Mesendoderm (in vitro differentiated cells): ENCODE results near the gene LNPEP.

Experiments
- DNase-seq: peaks from one replicate; pipeline ENCODE4 v3.0.0; 2013
- H2AK5ac ChIP-seq: 2 replicates; pipeline ENCODE4 v1.6.1; 2013; ENCODE audit warnings: low read length, inconsistent platforms
- H2BK120ac ChIP-seq: 2 replicates; pipeline ENCODE4 v1.6.1; 2013; ENCODE audit warnings: low read depth, mild to moderate bottlenecking, low read length, moderate library complexity, mixed read lengths
- H2BK15ac ChIP-seq: replicated peaks from 2 replicates; pipeline ENCODE4 v1.6.1; 2013; ENCODE audit warnings: low read depth, mild to moderate bottlenecking, moderate library complexity
- H2BK5ac ChIP-seq: 2 replicates; pipeline ENCODE4 v1.6.1; 2013; ENCODE audit warnings: low read length, inconsistent platforms
- H3K18ac ChIP-seq: 2 replicates; pipeline ENCODE4 v1.6.1; 2013; ENCODE audit warnings: mild to moderate bottlenecking, low read length, mixed read lengths
- H3K23ac ChIP-seq: one replicate; pipeline ENCODE4 v1.6.1; 2013; ENCODE audit warnings: low read length
- H3K27ac ChIP-seq: 2 replicates; pipeline ENCODE4 v1.5.1; 2013; ENCODE audit warnings: low read depth, mild to moderate bottlenecking, inconsistent platforms, low read length, moderate library complexity
- H3K27me3 ChIP-seq: 2 replicates; pipeline ENCODE4 v1.6.1; 2013; ENCODE audit warnings: low read length, control low read depth, mild to moderate bottlenecking, inconsistent platforms; ENCODE audit not compliant: insufficient read depth, poor library complexity
- H3K36me3 ChIP-seq: 2 replicates; pipeline ENCODE4 v1.6.1; 2013; ENCODE audit warnings: low read length, inconsistent platforms; ENCODE audit not compliant: control insufficient read depth, insufficient read depth
- H3K4ac ChIP-seq: one replicate; pipeline ENCODE4 v1.6.1; 2013; ENCODE audit warnings: low read depth, mild to moderate bottlenecking, low read length, moderate library complexity
- H3K4me1 ChIP-seq: 2 replicates; pipeline ENCODE4 v1.6.1; 2013; ENCODE audit warnings: low read depth, low read length, inconsistent platforms; ENCODE audit not compliant: control insufficient read depth
- H3K4me2 ChIP-seq: 2 replicates; pipeline ENCODE4 v1.6.1; 2013; ENCODE audit warnings: low read length
- H3K4me3 ChIP-seq: 2 replicates; pipeline ENCODE4 v1.5.1; 2013; ENCODE audit warnings: mild to moderate bottlenecking, low read length
- H3K56ac ChIP-seq: one replicate; pipeline ENCODE4 v1.6.1; 2013; ENCODE audit warnings: low read length
- H3K79me1 ChIP-seq: 2 replicates; pipeline ENCODE4 v1.6.1; 2013; ENCODE audit warnings: low read length, inconsistent platforms
- H3K79me2 ChIP-seq: 2 replicates; pipeline ENCODE4 v1.6.1; 2013; ENCODE audit warnings: mild to moderate bottlenecking, low read length; ENCODE audit not compliant: control insufficient read depth, insufficient read depth
- H3K9ac ChIP-seq: 2 replicates; pipeline ENCODE4 v1.6.1; 2013; ENCODE audit warnings: low read length, inconsistent platforms
- H4K5ac ChIP-seq: one replicate; pipeline ENCODE4 v1.6.1; 2013; ENCODE audit warnings: low read length
- H4K8ac ChIP-seq: one replicate; pipeline ENCODE4 v1.6.1; 2013; ENCODE audit warnings: low read depth, mild to moderate bottlenecking, control low read depth, low read length, moderate library complexity
- WGBS: extraction: QIAGEN DNeasy Blood & Tissue Kit; methylation state at CpG from one replicate; pipeline ENCODE4 v1.1.7; 2013; ENCODE audit warnings: low lambda C conversion rate, missing lambda C conversion rate; ENCODE audit not compliant: insufficient coverage; ENCODE audit errors: extremely low coverage; 5-methylcytosine and 5-hydroxymethylcytosine counted together

The LNPEP gene

GRCh38 chr5:96933764-96934707 is 1.8 kb upstream of the LNPEP start:
- H3K56ac ChIP-seq: peak overlapping the region; percentile 86
- no peak overlapping the region for H3K4ac ChIP-seq
- peak overlapping the region; percentile 2 for H3K4me3 ChIP-seq
- no peaks in the 10 kb centered on the region for H3K79me2 ChIP-seq
- peaks cover 9% of the 10 kb centered on the region for H3K4me1 ChIP-seq
- H2AK5ac ChIP-seq: no peak overlapping the region
- H3K27me3 ChIP-seq: no peaks in the 10 kb centered on the region
- H3K36me3 ChIP-seq: no peaks in the 10 kb centered on the region
- peak overlapping the region; percentile 62 for H3K9ac ChIP-seq
- H2BK15ac ChIP-seq: no peak overlapping the region
- no peak overlapping the region for H2BK5ac ChIP-seq
- no peak overlapping the region for H3K18ac ChIP-seq
- peak; percentile 13 for DNase-seq
- peak overlapping the region; percentile 37 for H3K27ac ChIP-seq
- H4K5ac ChIP-seq: no peak overlapping the region
- H3K79me1 ChIP-seq: no peaks in the 10 kb centered on the region
- H4K8ac ChIP-seq: no peak overlapping the region
- H2BK120ac ChIP-seq: no peak overlapping the region
- WGBS: no CpG with 5 or more reads among the region's 13 CpGs
- H3K4me2 ChIP-seq: peak overlapping the region; percentile 25
- H3K23ac ChIP-seq: no peak overlapping the region

GRCh38 chr5:96934708-96935558 is 947 bp upstream of the LNPEP start:
- H2BK120ac ChIP-seq: no peak overlapping the region
- H3K79me1 ChIP-seq: no peaks in the 10 kb centered on the region
- H3K4me1 ChIP-seq: peaks cover 9% of the 10 kb centered on the region
- H2BK5ac ChIP-seq: peak overlapping the region; percentile 56
- peak; percentile 94 for DNase-seq
- WGBS: no CpG with 5 or more reads among the region's 80 CpGs
- H3K36me3 ChIP-seq: no peaks in the 10 kb centered on the region
- H3K9ac ChIP-seq: peak overlapping the region; percentile 62
- H3K4ac ChIP-seq: no peak overlapping the region
- no peak overlapping the region for H2AK5ac ChIP-seq
- no peak overlapping the region for H4K8ac ChIP-seq
- peak overlapping the region; percentile 47 for H3K18ac ChIP-seq
- H3K23ac ChIP-seq: no peak overlapping the region
- no peak overlapping the region for H4K5ac ChIP-seq
- H3K27me3 ChIP-seq: no peaks in the 10 kb centered on the region
- H3K79me2 ChIP-seq: no peaks in the 10 kb centered on the region
- H3K27ac ChIP-seq: peak overlapping the region; percentile 92
- no peak overlapping the region for H2BK15ac ChIP-seq
- peak overlapping the region; percentile 89 for H3K56ac ChIP-seq
- peak overlapping the region; percentile 88 for H3K4me2 ChIP-seq
- peak overlapping the region; percentile 62 for H3K4me3 ChIP-seq

GRCh38 chr5:96936431-96937320 is 796 bp downstream of the LNPEP start:
- Histone ChIP-seq H3K79me1 (no peaks in the 10 kb centered on the region), H3K4me2 (peak overlapping the region; percentile 66), H3K56ac (peak overlapping the region; percentile 86), H3K27ac (no peak overlapping the region), H3K4me3 (peak overlapping the region; percentile 62), H3K4ac (no peak overlapping the region), H3K27me3 (no peaks in the 10 kb centered on the region), H4K5ac (no peak overlapping the region), H2AK5ac (no peak overlapping the region), H3K79me2 (no peaks in the 10 kb centered on the region), H3K4me1 (peaks cover 9% of the 10 kb centered on the region), H3K23ac (no peak overlapping the region), H3K9ac (peak overlapping the region; percentile 79), H2BK5ac (no peak overlapping the region), H4K8ac (no peak overlapping the region), H3K36me3 (no peaks in the 10 kb centered on the region), H3K18ac (peak overlapping the region; percentile 78), H2BK120ac (no peak overlapping the region), H2BK15ac (no peak overlapping the region)
- no CpG with 5 or more reads among the region's 27 CpGs for WGBS
- peak; percentile 25 for DNase-seq

GRCh38 chr5:96940586-96940985 is 4.7 kb downstream of the LNPEP start:
- H2AK5ac ChIP-seq: no peak overlapping the region
- no peak overlapping the region for H2BK15ac ChIP-seq
- no peak overlapping the region for H2BK5ac ChIP-seq
- no peaks in the 10 kb centered on the region for H3K79me2 ChIP-seq
- no peaks in the 10 kb centered on the region for H3K27me3 ChIP-seq
- peaks cover 2% of the 10 kb centered on the region for H3K4me1 ChIP-seq
- no peak overlapping the region for H4K5ac ChIP-seq
- no peaks in the 10 kb centered on the region for H3K36me3 ChIP-seq
- no peak overlapping the region for H3K4me3 ChIP-seq
- H3K56ac ChIP-seq: no peak overlapping the region
- no peak overlapping the region for H3K4ac ChIP-seq
- no peak overlapping the region for H3K23ac ChIP-seq
- no peak overlapping the region for H3K18ac ChIP-seq
- no peak overlapping the region for H3K27ac ChIP-seq
- no peaks in the 10 kb centered on the region for H3K79me1 ChIP-seq
- no peak overlapping the region for H3K9ac ChIP-seq
- no peak overlapping the region for H2BK120ac ChIP-seq
- DNase-seq: no peak
- no peak overlapping the region for H3K4me2 ChIP-seq
- H4K8ac ChIP-seq: no peak overlapping the region
- WGBS: no CpG with 5 or more reads among the region's 3 CpGs

GRCh38 chr5:96941140-96941539 is 5.3 kb downstream of the LNPEP start:
- H3K4me3 ChIP-seq: no peak overlapping the region
- peak; percentile 8 for DNase-seq
- no peak overlapping the region for H3K27ac ChIP-seq
- H4K8ac ChIP-seq: no peak overlapping the region
- H3K56ac ChIP-seq: no peak overlapping the region
- no peak overlapping the region for H3K23ac ChIP-seq
- H4K5ac ChIP-seq: no peak overlapping the region
- no peaks in the 10 kb centered on the region for H3K27me3 ChIP-seq
- no peak overlapping the region for H3K18ac ChIP-seq
- no peak overlapping the region for H2BK120ac ChIP-seq
- H2BK5ac ChIP-seq: no peak overlapping the region
- WGBS: no CpG with 5 or more reads among the region's 4 CpGs
- H2AK5ac ChIP-seq: no peak overlapping the region
- H3K4ac ChIP-seq: no peak overlapping the region
- H3K36me3 ChIP-seq: no peaks in the 10 kb centered on the region
- no peak overlapping the region for H3K4me2 ChIP-seq
- peaks cover 2% of the 10 kb centered on the region for H3K4me1 ChIP-seq
- no peaks in the 10 kb centered on the region for H3K79me1 ChIP-seq
- no peaks in the 10 kb centered on the region for H3K79me2 ChIP-seq
- H3K9ac ChIP-seq: no peak overlapping the region
- H2BK15ac ChIP-seq: no peak overlapping the region
